HEK293 (cell line): ENCODE measurements around the gene ASCL3.

ENCODE experiments used
- CTCF ChIA-PET: fragments of 350-600 bp; formaldehyde crosslinking; extraction: SDS; loops from one replicate; lab custom pipeline; 2021; ENCODE audit warnings: antibody characterized with exemption; lab: Yijun Ruan, JAX
- POLR2A ChIA-PET: fragments of 300-600 bp; formaldehyde crosslinking; extraction: SDS; loops from one replicate; lab custom pipeline; 2020; ENCODE audit warnings: antibody characterized with exemption, inconsistent platforms; lab: Yijun Ruan, JAX
- H3K27ac ChIP-seq: fragments of 200-500 bp; sonication (Bioruptor generic); 2 replicates; pipeline ENCODE4 v1.5.1; 2014; ENCODE audit warnings: low read depth, low read length, control low read depth, inconsistent platforms; ENCODE audit errors: extremely low read depth
- H3K36me3 ChIP-seq, 2 experiments: fragments of 200-500 bp in 1 of 2; sonication (Bioruptor generic) in 1 of 2; 1 replicate in 1 of 2; 2 replicates in 1 of 2; pipeline ENCODE4 v1.5.1; 2014 to 2017; ENCODE audit warnings: inconsistent platforms in 2 of 2, low read length in 2 of 2; ENCODE audit not compliant: control insufficient read depth in 2 of 2, insufficient read depth in 1 of 2
- H3K4me1 ChIP-seq: fragments of 200-500 bp; sonication (Bioruptor generic); 2 replicates; pipeline ENCODE4 v1.5.1; 2014; ENCODE audit warnings: mild to moderate bottlenecking, low read length, inconsistent platforms; ENCODE audit not compliant: control insufficient read depth, insufficient read depth
- H3K4me3 ChIP-seq: 2 replicates; pipeline ENCODE4 v1.5.1; 2011; ENCODE audit warnings: low read depth, mild to moderate bottlenecking, control low read depth, low read length, moderate library complexity
- H3K9me3 ChIP-seq: fragments of 200-500 bp; sonication (Bioruptor generic); 2 replicates; pipeline ENCODE4 v1.5.1; 2014; ENCODE audit warnings: low read depth, low read length, inconsistent platforms; ENCODE audit not compliant: control insufficient read depth, insufficient read depth
- FEZF1 ChIP-seq: fragments of 450-650 bp; formaldehyde crosslinking; IDR thresholded peaks from 2 replicates; pipeline ENCODE4 v1.5.1; 2016; ENCODE audit warnings: missing biosample characterization, missing genetic modification characterization
- HOXA7 ChIP-seq: sonication (generic); formaldehyde crosslinking; IDR thresholded peaks from 2 replicates; pipeline ENCODE4 v1.8.1; 2022; ENCODE audit warnings: missing genetic modification reagents, borderline replicate concordance
- HOXC10 ChIP-seq: sonication (generic); formaldehyde crosslinking; IDR thresholded peaks from 2 replicates; pipeline ENCODE4 v1.8.1; 2023; ENCODE audit warnings: mild to moderate bottlenecking, missing genetic modification reagents
- IKZF3 ChIP-seq: fragments of 450-650 bp; IDR thresholded peaks from 2 replicates; pipeline ENCODE4 v1.5.0; 2018; ENCODE audit warnings: missing biosample characterization, mild to moderate bottlenecking, missing genetic modification characterization, moderate library complexity
- KLF9 ChIP-seq: fragments of 450-650 bp; formaldehyde crosslinking; IDR thresholded peaks from 2 replicates; pipeline ENCODE4 v1.5.1; 2016; ENCODE audit warnings: missing biosample characterization, missing genetic modification characterization, low read depth
- SP7 ChIP-seq: fragments of 450-650 bp; formaldehyde crosslinking; IDR thresholded peaks from 2 replicates; pipeline ENCODE4 v1.5.1; 2016; ENCODE audit warnings: missing biosample characterization, missing genetic modification characterization
- YY2 ChIP-seq: fragments of 450-650 bp; formaldehyde crosslinking; IDR thresholded peaks from 2 replicates; pipeline ENCODE4 v1.5.1; 2016; ENCODE audit warnings: missing biosample characterization, missing genetic modification characterization
- ZBTB1 ChIP-seq: fragments of 450-650 bp; formaldehyde crosslinking; IDR thresholded peaks from 2 replicates; pipeline ENCODE4 v1.5.1; 2016; ENCODE audit warnings: missing biosample characterization, missing genetic modification characterization
- ZNF121 ChIP-seq: fragments of 450-650 bp; formaldehyde crosslinking; IDR thresholded peaks from 2 replicates; pipeline ENCODE4 v1.5.1; 2016; ENCODE audit warnings: missing biosample characterization, missing genetic modification characterization
- ZNF16 ChIP-seq: fragments of 450-650 bp; formaldehyde crosslinking; IDR thresholded peaks from 2 replicates; pipeline ENCODE4 v1.5.1; 2016; ENCODE audit warnings: low read depth, missing biosample characterization, missing genetic modification characterization
- ZNF175 ChIP-seq: fragments of 450-650 bp; formaldehyde crosslinking; IDR thresholded peaks from 2 replicates; pipeline ENCODE4 v1.5.1; 2016; ENCODE audit warnings: missing biosample characterization, missing genetic modification characterization
- ZNF2 ChIP-seq: fragments of 450-650 bp; formaldehyde crosslinking; IDR thresholded peaks from 2 replicates; pipeline ENCODE4 v1.5.1; 2016; ENCODE audit warnings: missing biosample characterization, missing genetic modification characterization
- ZNF239 ChIP-seq: fragments of 450-650 bp; formaldehyde crosslinking; IDR thresholded peaks from 2 replicates; pipeline ENCODE4 v1.5.1; 2016; ENCODE audit warnings: missing biosample characterization, missing genetic modification characterization
- ZNF248 ChIP-seq: fragments of 450-650 bp; formaldehyde crosslinking; IDR thresholded peaks from 2 replicates; pipeline ENCODE4 v1.5.1; 2017; ENCODE audit warnings: missing biosample characterization, missing genetic modification characterization
- ZNF26 ChIP-seq: fragments of 450-650 bp; formaldehyde crosslinking; IDR thresholded peaks from 2 replicates; pipeline ENCODE4 v1.5.1; 2016; ENCODE audit warnings: missing biosample characterization, missing genetic modification characterization
- ZNF266 ChIP-seq: fragments of 450-650 bp; formaldehyde crosslinking; IDR thresholded peaks from 2 replicates; pipeline ENCODE4 v1.5.1; 2016; ENCODE audit warnings: missing biosample characterization, missing genetic modification characterization, low read depth
- ZNF341 ChIP-seq: fragments of 450-650 bp; formaldehyde crosslinking; IDR thresholded peaks from 2 replicates; pipeline ENCODE4; 2016; ENCODE audit warnings: low read depth, missing biosample characterization, missing genetic modification characterization
- ZNF366 ChIP-seq: fragments of 450-650 bp; formaldehyde crosslinking; conservative IDR thresholded peaks from 2 replicates; pipeline ENCODE4 v1.5.1; 2016; ENCODE audit warnings: missing biosample characterization, missing genetic modification characterization
- ZNF488 ChIP-seq: fragments of 450-650 bp; formaldehyde crosslinking; IDR thresholded peaks from 2 replicates; pipeline ENCODE4 v1.5.1; 2016; ENCODE audit warnings: missing biosample characterization, missing genetic modification characterization
- ZNF513 ChIP-seq: fragments of 450-650 bp; IDR thresholded peaks from 2 replicates; pipeline ENCODE4 v1.5.1; 2018; ENCODE audit warnings: missing biosample characterization, missing genetic modification characterization
- ZNF549 ChIP-seq: fragments of 450-650 bp; IDR thresholded peaks from 2 replicates; pipeline ENCODE4 v1.5.1; 2018; ENCODE audit warnings: missing biosample characterization, missing genetic modification characterization, mild to moderate bottlenecking, inconsistent platforms, moderate library complexity
- ZNF580 ChIP-seq: fragments of 450-650 bp; formaldehyde crosslinking; IDR thresholded peaks from 2 replicates; pipeline ENCODE4 v1.5.1; 2016; ENCODE audit warnings: missing biosample characterization, missing genetic modification characterization
- ZNF707 ChIP-seq: fragments of 450-650 bp; formaldehyde crosslinking; IDR thresholded peaks from 2 replicates; pipeline ENCODE4 v1.5.1; 2016; ENCODE audit warnings: missing biosample characterization, missing genetic modification characterization
- ZNF747 ChIP-seq: fragments of 450-650 bp; formaldehyde crosslinking; IDR thresholded peaks from 2 replicates; pipeline ENCODE4 v1.5.1; 2016; ENCODE audit warnings: missing biosample characterization, missing genetic modification characterization
- ZSCAN4 ChIP-seq: fragments of 450-650 bp; formaldehyde crosslinking; IDR thresholded peaks from 2 replicates; pipeline ENCODE4 v1.5.1; 2017; ENCODE audit warnings: missing biosample characterization, missing genetic modification characterization

The ASCL3 gene

GRCh38 chr11:8942518-8943066 lies at the start of gene ASCL3:
Gene ASCL3 (minus strand): TSS chr11:8943016. CDS start chr11:8938161, 4,855 bp downstream.
- Histone ChIP-seq H3K4me3 (no peak within 1 kb of the TSS), H3K36me3 (peaks cover 0 to 11% of the 10 kb centered on the region in 2 experiments; a peak in 1 of 3 replicates), H3K9me3 (no peaks in the 10 kb centered on the region), H3K4me1 (no peaks in the 10 kb centered on the region), H3K27ac (no peak within 1 kb of the TSS)
- POLR2A ChIA-PET, result no interaction called here
- TF ChIP-seq ZNF341 (tag by site-specific recombination), result no peak
- no peak for TF ChIP-seq KLF9 (tag by site-specific recombination)
- TF ChIP-seq ZNF747, result no peak
- TF ChIP-seq ZSCAN4, result no peak
- no peak for TF ChIP-seq FEZF1 (tag by site-specific recombination)
- no peak for TF ChIP-seq ZNF26
- CTCF ChIA-PET, result interaction anchor here (0.5 to 2.2 kb wide), 2 partner anchors 17 to 51 kb away, joined by 3 to 10 read pairs; no protein-coding TSS in a partner anchor

- no peaks in the 10 kb centered on the region for H3K4me1 ChIP-seq
- no peak overlapping the region for H3K27ac ChIP-seq
- POLR2A ChIA-PET, result no interaction called here
- no peak overlapping the region for H3K4me3 ChIP-seq
- CTCF ChIA-PET, result no interaction called here
- H3K36me3 ChIP-seq, result peaks cover 0 to 4% of the 10 kb centered on the region in 2 experiments; a peak in 1 of 3 replicates
- TF ChIP-seq ZNF580 (tag by site-specific recombination) (no peak), ZNF266 (no peak), HOXA7 (CRISPR knock-in tag) (no peak), ZNF239 (tag by site-specific recombination) (no peak), SP7 (tag by site-specific recombination) (no peak)
- no peaks in the 10 kb centered on the region for H3K9me3 ChIP-seq
Measured at GRCh38 chr11:8989453-8989852, 46.6 kb upstream of the ASCL3 start.

- Histone ChIP-seq H3K4me1 (no peaks in the 10 kb centered on the region), H3K36me3 (peaks cover 0 to 7% of the 10 kb centered on the region in 2 experiments; a peak in 1 of 3 replicates), H3K4me3 (no peak overlapping the region), H3K27ac (no peak overlapping the region), H3K9me3 (no peaks in the 10 kb centered on the region)
- POLR2A ChIA-PET, result no interaction called here
- CTCF ChIA-PET, result interaction anchor here (0.6 to 1.1 kb wide), 3 partner anchors 14 to 133 kb away, joined by 3 to 4 read pairs (median 4); no protein-coding TSS in a partner anchor
- no peak for TF ChIP-seq ZNF16
- TF ChIP-seq ZNF513 (tag by site-specific recombination), result no peak
- no peak for TF ChIP-seq HOXC10
- no peak for TF ChIP-seq ZNF175 (tag by site-specific recombination)
- TF ChIP-seq ZNF2 (tag by site-specific recombination), result no peak
- TF ChIP-seq ZNF549, result no peak
- no peak for TF ChIP-seq IKZF3 (tag by site-specific recombination)
- no peak for TF ChIP-seq YY2 (tag by site-specific recombination)
- TF ChIP-seq ZNF488 (tag by site-specific recombination), result no peak
- no peak for TF ChIP-seq ZNF366 (tag by site-specific recombination)
- no peak for TF ChIP-seq ZNF248
- TF ChIP-seq ZNF121, result no peak
- no peak for TF ChIP-seq ZBTB1
- no peak for TF ChIP-seq ZNF707 (tag by site-specific recombination)
- TF ChIP-seq HOXA7 (CRISPR knock-in tag), result no peak
Measured at GRCh38 chr11:8988329-8989234, 45.8 kb upstream of the ASCL3 start.
